ENCODE measurements around the gene PNPLA7. TPM values are rescaled to one million over a fixed set of nuclear protein-coding genes. Genes with fewer than 3 reads are reported as not detected.
A peak's percentile ranks its signal among the peaks of the same experiment; 100 is the strongest.
"Not testable (repeated sequence)": the region's sequence is repeated elsewhere in the genome, so short reads cannot be mapped to it uniquely, and the experiment has no call there.

The PNPLA7 gene
- total and polyA plus RNA-seq, 10 of the 15 experiments (the other 5 are each of a cell fraction or from before 2014, with no cell fraction given) = 0.04 to 0.85 (median 0.19) TPM; not detected in 1

DNA sequence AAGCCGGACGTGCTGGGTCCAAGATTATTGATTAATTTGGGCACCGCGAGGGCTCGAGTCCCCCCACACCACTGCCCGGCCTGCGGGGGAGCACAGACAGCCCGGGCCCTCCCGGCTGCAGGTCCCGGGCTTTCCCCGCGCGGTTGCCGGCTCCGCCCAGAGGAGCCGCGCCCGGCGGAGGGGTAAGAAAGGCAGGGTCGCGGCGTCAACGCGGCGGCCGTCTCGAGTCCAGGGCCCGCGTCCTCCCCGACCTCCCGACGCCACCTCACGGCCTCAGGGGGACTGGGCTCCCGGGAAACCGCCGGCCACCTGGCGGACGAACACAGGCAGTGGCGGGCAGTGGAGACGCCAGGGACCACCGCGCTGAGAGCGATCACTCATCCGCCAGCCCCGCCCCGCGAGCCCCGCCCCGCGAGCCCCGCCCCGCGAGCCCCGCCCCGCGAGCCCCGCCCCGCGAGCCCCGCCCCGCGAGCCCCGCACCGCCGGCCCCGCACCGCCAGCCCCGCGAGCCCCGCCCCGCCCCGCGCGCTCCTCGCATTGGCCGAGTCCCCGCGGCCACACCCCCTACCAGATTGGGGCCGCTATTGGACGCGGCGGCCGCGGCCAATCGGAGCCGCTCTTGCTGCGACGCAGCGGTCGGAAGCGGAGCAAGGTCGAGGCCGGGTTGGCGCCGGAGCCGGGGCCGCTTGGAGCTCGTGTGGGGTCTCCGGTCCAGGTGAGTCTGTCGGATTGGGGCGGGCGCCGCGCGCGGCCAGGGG lies 1.2 kb upstream of the PNPLA7 start, which contains the start of gene MRPL41 (continued):
- TF ChIP-seq MYB (IDR thresholded peaks at IDR 0.05; ENCODE audit: borderline replicate concordance, low read depth, low read length) = no peak
- TF ChIP-seq HCFC1 (IDR thresholded peaks at IDR 0.05; ENCODE audit: low read length) = peak; percentile 50
- TF ChIP-seq, protein P1, sequence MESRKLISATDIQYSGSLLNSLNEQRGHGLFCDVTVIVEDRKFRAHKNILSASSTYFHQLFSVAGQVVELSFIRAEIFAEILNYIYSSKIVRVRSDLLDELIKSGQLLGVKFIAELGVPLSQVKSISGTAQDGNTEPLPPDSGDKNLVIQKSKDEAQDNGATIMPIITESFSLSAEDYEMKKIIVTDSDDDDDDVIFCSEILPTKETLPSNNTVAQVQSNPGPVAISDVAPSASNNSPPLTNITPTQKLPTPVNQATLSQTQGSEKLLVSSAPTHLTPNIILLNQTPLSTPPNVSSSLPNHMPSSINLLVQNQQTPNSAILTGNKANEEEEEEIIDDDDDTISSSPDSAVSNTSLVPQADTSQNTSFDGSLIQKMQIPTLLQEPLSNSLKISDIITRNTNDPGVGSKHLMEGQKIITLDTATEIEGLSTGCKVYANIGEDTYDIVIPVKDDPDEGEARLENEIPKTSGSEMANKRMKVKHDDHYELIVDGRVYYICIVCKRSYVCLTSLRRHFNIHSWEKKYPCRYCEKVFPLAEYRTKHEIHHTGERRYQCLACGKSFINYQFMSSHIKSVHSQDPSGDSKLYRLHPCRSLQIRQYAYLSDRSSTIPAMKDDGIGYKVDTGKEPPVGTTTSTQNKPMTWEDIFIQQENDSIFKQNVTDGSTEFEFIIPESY (IDR thresholded peaks at IDR 0.05) = no peak
- TF ChIP-seq ATF3 (IDR thresholded peaks at IDR 0.05; ENCODE audit: borderline replicate concordance, extremely low read depth, low read depth, low read length) = no peak
- TF ChIP-seq POLR2AphosphoS5 (IDR thresholded peaks at IDR 0.05; ENCODE audit: low read length) = peak; percentile 81
- TF ChIP-seq, protein P2, sequence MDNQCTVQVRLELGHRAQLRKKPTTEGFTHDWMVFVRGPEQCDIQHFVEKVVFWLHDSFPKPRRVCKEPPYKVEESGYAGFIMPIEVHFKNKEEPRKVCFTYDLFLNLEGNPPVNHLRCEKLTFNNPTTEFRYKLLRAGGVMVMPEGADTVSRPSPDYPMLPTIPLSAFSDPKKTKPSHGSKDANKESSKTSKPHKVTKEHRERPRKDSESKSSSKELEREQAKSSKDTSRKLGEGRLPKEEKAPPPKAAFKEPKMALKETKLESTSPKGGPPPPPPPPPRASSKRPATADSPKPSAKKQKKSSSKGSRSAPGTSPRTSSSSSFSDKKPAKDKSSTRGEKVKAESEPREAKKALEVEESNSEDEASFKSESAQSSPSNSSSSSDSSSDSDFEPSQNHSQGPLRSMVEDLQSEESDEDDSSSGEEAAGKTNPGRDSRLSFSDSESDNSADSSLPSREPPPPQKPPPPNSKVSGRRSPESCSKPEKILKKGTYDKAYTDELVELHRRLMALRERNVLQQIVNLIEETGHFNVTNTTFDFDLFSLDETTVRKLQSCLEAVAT (IDR thresholded peaks at IDR 0.05) = no peak
- no peak for TF ChIP-seq KLF5 (IDR thresholded peaks at IDR 0.05; ENCODE audit: partially characterized antibody)
- no peak for TF ChIP-seq SKIL (IDR thresholded peaks at IDR 0.05; ENCODE audit: low read depth, poor library complexity, severe bottlenecking)
- TF ChIP-seq SMAD5 (IDR thresholded peaks at IDR 0.05; ENCODE audit: low read depth) = peak; percentile 67; the same call in 1 of the 2 replicates
- TF ChIP-seq YY1 (IDR thresholded peaks at IDR 0.05; ENCODE audit: low read depth, low read length) = peak; percentile 38; the same call in 1 of the 2 replicates
- TF ChIP-seq ZSCAN29 (IDR thresholded peaks at IDR 0.05) = no peak
- peak; percentile 22; the same call in 1 of the 2 replicates for TF ChIP-seq SMC3 (IDR thresholded peaks at IDR 0.05; ENCODE audit: borderline replicate concordance, low read length)
- no peak for TF ChIP-seq SRF (IDR thresholded peaks at IDR 0.05; ENCODE audit: low read depth in 2 of 2, low read length in 2 of 2)
- TF ChIP-seq NR2F1 (conservative IDR thresholded peaks at IDR 0.05) = peak; percentile 85
- peak; percentile 94 for TF ChIP-seq POLR2A (IDR thresholded peaks at IDR 0.05; ENCODE audit: low read depth, low read length)
- TF ChIP-seq POLR2AphosphoS2 (IDR thresholded peaks at IDR 0.05; ENCODE audit: low read depth, low read length) = peak; percentile 77; the same call in 1 of the 2 replicates
- TF ChIP-seq GATAD2B (conservative IDR thresholded peaks at IDR 0.05; ENCODE audit: low read depth) = peak; percentile 86
- no peak for TF ChIP-seq STAT1 (conservative IDR thresholded peaks at IDR 0.05)

DNA sequence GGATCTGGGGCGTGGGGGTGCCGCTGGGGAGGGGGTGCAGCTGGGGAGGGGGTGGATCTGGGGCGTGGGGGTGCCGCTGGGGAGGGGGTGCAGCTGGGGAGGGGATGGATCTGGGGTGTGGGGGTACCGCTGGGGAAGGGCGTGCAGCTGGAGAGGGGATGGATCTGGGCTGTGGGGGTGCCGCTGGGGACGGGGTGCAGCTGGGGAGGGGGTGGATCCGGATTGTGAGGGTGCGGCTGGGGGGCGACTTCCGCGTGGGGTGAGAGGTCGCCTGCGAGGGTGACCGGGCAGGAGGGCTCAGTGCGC lies 709 bp upstream of the PNPLA7 start:
- DNase-seq (ENCODE audit: low read depth, low spot score); intact Hi-C loops (cut with micrococcal nuclease; ENCODE audit: unreplicated experiment); H3K27me3 ChIP-seq (replicated peaks in 1 of 2; ENCODE audit: control insufficient read depth in 2 of 2, insufficient read depth in 2 of 2, low read length in 1 of 2); ATAC-seq; BruUV-seq (replicated peaks); FAIRE-seq; in situ Hi-C loops (cut with MboI); H3K9me3 ChIP-seq (replicated peaks; ENCODE audit: control insufficient read depth, insufficient read depth, low read length); H4K20me1 ChIP-seq (ENCODE audit: control insufficient read depth, insufficient read depth); CTCF ChIA-PET; SMC1A ChIA-PET (ENCODE audit: uncharacterized antibody, unreplicated experiment); H3K36me3 ChIP-seq (ENCODE audit: control insufficient read depth in 2 of 2, insufficient read depth in 2 of 2, low read length in 1 of 2): not testable (repeated sequence)
- Histone ChIP-seq H3K4me1 (ENCODE audit: control insufficient read depth, insufficient read depth, low read length) (peaks cover 14% of the 10 kb centered on the region), H3K4me3 (peak overlapping the region; percentile 72), H3K9ac (ENCODE audit: control insufficient read depth, insufficient read depth, low read length) (peak overlapping the region; percentile 54; the same call in 1 of the 2 replicates), H3K4me2 (ENCODE audit: control insufficient read depth, insufficient read depth) (peak overlapping the region; percentile 86), H3K79me2 (ENCODE audit: control insufficient read depth, insufficient read depth, low read length) (peaks cover 11% of the 10 kb centered on the region), H2AFZ (ENCODE audit: control insufficient read depth, low read depth, low read length) (peak overlapping the region; percentile 77), H3K27ac (ENCODE audit: control insufficient read depth, insufficient read depth) (peak overlapping the region; percentile 55)
- POLR2A ChIA-PET = interaction anchor here (0.6 to 1.7 kb wide), 2 partner anchors 26 to 119 kb away, joined by 5 to 7 read pairs; no protein-coding TSS in a partner anchor
- RAD21 ChIA-PET (ENCODE audit: unreplicated experiment) = interaction anchor here (1.4 kb wide), 1 partner anchor 40 kb away, joined by 4 read pairs; the partner anchor contains the start of gene ZMYND19
- WGBS (ENCODE audit: insufficient coverage, insufficient replicate concordance, low lambda C conversion rate, missing lambda C conversion rate) = 0% methylated on average over 8 of the region's 17 CpGs

Measured in GM12878 (cell line).